Dendritic cell treated with granulocyte-macrophage colony-stimulating factor and Interleukin-4, amounts not matched to agents 40 ng/mL and 50 ng/mL, for 4 days (primary cell): ENCODE measurements around the gene MUC5B.

Experiments used
- H3K27ac Mint-ChIP-seq: one replicate; pipeline ENCODE4 v1.8.0; 2022; ENCODE audit warnings: mild to moderate bottlenecking, mixed read lengths
- H3K27me3 Mint-ChIP-seq: one replicate; pipeline ENCODE4 v1.8.0; 2022; ENCODE audit warnings: mild to moderate bottlenecking, mixed read lengths
- H3K36me3 Mint-ChIP-seq: one replicate; pipeline ENCODE4 v1.8.0; 2022; ENCODE audit warnings: low read depth, mixed read lengths
- H3K4me1 Mint-ChIP-seq: one replicate; pipeline ENCODE4 v1.8.0; 2022; ENCODE audit warnings: low read depth, mixed read lengths
- H3K4me3 Mint-ChIP-seq: one replicate; pipeline ENCODE4 v1.8.0; 2022; ENCODE audit warnings: mild to moderate bottlenecking, moderate library complexity, mixed read lengths
- H3K9me3 Mint-ChIP-seq: one replicate; pipeline ENCODE4 v1.8.0; 2022; ENCODE audit warnings: mixed read lengths
- intact Hi-C: fragments of 100-400 bp; cut with micrococcal nuclease; formaldehyde crosslinking; loops from one replicate; pipeline ENCODE4 v1.15.0; 2022

Gene MUC5B

GRCh38 chr11:1196516-1197391, 26.1 kb upstream of the MUC5B start:
- no peaks in the 10 kb centered on the region for H3K36me3 Mint-ChIP-seq
- no peak overlapping the region for H3K27ac Mint-ChIP-seq
- no peaks in the 10 kb centered on the region for H3K4me1 Mint-ChIP-seq
- no peaks in the 10 kb centered on the region for H3K27me3 Mint-ChIP-seq
- no peaks in the 10 kb centered on the region for H3K9me3 Mint-ChIP-seq
- H3K4me3 Mint-ChIP-seq: no peak overlapping the region
- intact Hi-C loops: no loop called here

- H3K4me3 Mint-ChIP-seq: no peak overlapping the region
- H3K9me3 Mint-ChIP-seq: no peaks in the 10 kb centered on the region
- intact Hi-C loops: no loop called here
These were observed 25.4 kb upstream of the MUC5B start for GRCh38 chr11:1197431-1197885.

GRCh38 chr11:1197886-1198560, 24.8 kb upstream of the MUC5B start:
- no peaks in the 10 kb centered on the region for H3K27me3 Mint-ChIP-seq
- no peak overlapping the region for H3K27ac Mint-ChIP-seq
- no peaks in the 10 kb centered on the region for H3K36me3 Mint-ChIP-seq
- intact Hi-C loops: no loop called here
- no peak overlapping the region for H3K4me3 Mint-ChIP-seq
- H3K9me3 Mint-ChIP-seq: no peaks in the 10 kb centered on the region
- H3K4me1 Mint-ChIP-seq: no peaks in the 10 kb centered on the region

More at GRCh38 chr11:1197431-1197885, 25.4 kb upstream of the MUC5B start:
- Mint-ChIP-seq H3K36me3 (no peaks in the 10 kb centered on the region), H3K4me1 (no peaks in the 10 kb centered on the region), H3K27me3 (no peaks in the 10 kb centered on the region), H3K27ac (no peak overlapping the region)

GRCh38 chr11:1198561-1199240, 24.2 kb upstream of the MUC5B start:
- H3K9me3 Mint-ChIP-seq: no peaks in the 10 kb centered on the region
- no peak overlapping the region for H3K4me3 Mint-ChIP-seq
- no peaks in the 10 kb centered on the region for H3K36me3 Mint-ChIP-seq
- H3K27me3 Mint-ChIP-seq: no peaks in the 10 kb centered on the region
- no peaks in the 10 kb centered on the region for H3K4me1 Mint-ChIP-seq
- intact Hi-C loops: no loop called here
- no peak overlapping the region for H3K27ac Mint-ChIP-seq

- H3K27ac Mint-ChIP-seq: no peak overlapping the region
- H3K9me3 Mint-ChIP-seq: no peaks in the 10 kb centered on the region
- intact Hi-C loops: no loop called here
- no peaks in the 10 kb centered on the region for H3K36me3 Mint-ChIP-seq
- no peaks in the 10 kb centered on the region for H3K27me3 Mint-ChIP-seq
- no peak overlapping the region for H3K4me3 Mint-ChIP-seq
- H3K4me1 Mint-ChIP-seq: no peaks in the 10 kb centered on the region
These were observed 23.6 kb upstream of the MUC5B start for GRCh38 chr11:1199241-1199750.

- Mint-ChIP-seq H3K27me3 (no peaks in the 10 kb centered on the region), H3K9me3 (no peaks in the 10 kb centered on the region), H3K27ac (no peak overlapping the region), H3K36me3 (no peaks in the 10 kb centered on the region), H3K4me3 (no peak overlapping the region), H3K4me1 (no peaks in the 10 kb centered on the region)
- intact Hi-C loops: no loop called here
These were observed 22.9 kb upstream of the MUC5B start for GRCh38 chr11:1199751-1200610.

GRCh38 chr11:1200611-1201191, 22.2 kb upstream of the MUC5B start:
- no peaks in the 10 kb centered on the region for H3K4me1 Mint-ChIP-seq
- H3K4me3 Mint-ChIP-seq: no peak overlapping the region
- H3K36me3 Mint-ChIP-seq: no peaks in the 10 kb centered on the region
- H3K9me3 Mint-ChIP-seq: no peaks in the 10 kb centered on the region
- intact Hi-C loops: no loop called here
- no peak overlapping the region for H3K27ac Mint-ChIP-seq
- H3K27me3 Mint-ChIP-seq: no peaks in the 10 kb centered on the region

- Mint-ChIP-seq H3K36me3 (no peaks in the 10 kb centered on the region), H3K4me3 (no peak overlapping the region), H3K4me1 (no peaks in the 10 kb centered on the region), H3K27me3 (no peaks in the 10 kb centered on the region), H3K27ac (no peak overlapping the region), H3K9me3 (no peaks in the 10 kb centered on the region)
- intact Hi-C loops: loop anchor here (2.0 kb wide), 1 partner anchor 373 kb away; no protein-coding TSS in a partner anchor
These were observed 21.3 kb upstream of the MUC5B start for GRCh38 chr11:1201395-1202153.

- H3K27me3 Mint-ChIP-seq: no peaks in the 10 kb centered on the region
- H3K36me3 Mint-ChIP-seq: no peaks in the 10 kb centered on the region
- no peaks in the 10 kb centered on the region for H3K9me3 Mint-ChIP-seq
- intact Hi-C loops: loop anchor here (2.0 kb wide), 1 partner anchor 373 kb away; no protein-coding TSS in a partner anchor
- no peaks in the 10 kb centered on the region for H3K4me1 Mint-ChIP-seq
- no peak overlapping the region for H3K27ac Mint-ChIP-seq
- no peak overlapping the region for H3K4me3 Mint-ChIP-seq
These were observed 20.6 kb upstream of the MUC5B start for GRCh38 chr11:1202154-1202775.

GRCh38 chr11:1202776-1203504, 19.9 kb upstream of the MUC5B start:
- Mint-ChIP-seq H3K36me3 (no peaks in the 10 kb centered on the region), H3K4me3 (no peak overlapping the region), H3K9me3 (no peaks in the 10 kb centered on the region), H3K27ac (no peak overlapping the region), H3K27me3 (no peaks in the 10 kb centered on the region), H3K4me1 (no peaks in the 10 kb centered on the region)
- intact Hi-C loops: loop anchor here (1.0 to 2.0 kb wide), 2 partner anchors 312 to 372 kb away; no protein-coding TSS in a partner anchor

GRCh38 chr11:1203505-1204271, 19.2 kb upstream of the MUC5B start:
- H3K4me3 Mint-ChIP-seq: no peak overlapping the region
- no peaks in the 10 kb centered on the region for H3K36me3 Mint-ChIP-seq
- intact Hi-C loops: loop anchor here (1.0 to 2.0 kb wide), 2 partner anchors 312 to 371 kb away; no protein-coding TSS in a partner anchor
- no peak overlapping the region for H3K27ac Mint-ChIP-seq
- H3K27me3 Mint-ChIP-seq: no peaks in the 10 kb centered on the region
- no peaks in the 10 kb centered on the region for H3K9me3 Mint-ChIP-seq
- H3K4me1 Mint-ChIP-seq: no peaks in the 10 kb centered on the region
